GM23248 (cell line): Measurements from ENCODE around the gene GPD2. TPM values are rescaled to one million over a fixed set of nuclear protein-coding genes. Genes with fewer than 3 reads are reported as not detected.

Experiments
- DNase-seq: peaks from one replicate; pipeline ENCODE4 v3.0.0-alpha.2; 2015
- H2AFZ ChIP-seq: fragments of 200-600 bp; sonication (generic); 2 replicates; pipeline ENCODE4 v1.6.1; 2016; ENCODE audit warnings: antibody characterized with exemption
- H3F3A ChIP-seq: fragments of 200-600 bp; sonication (generic); 2 replicates; pipeline ENCODE4 v1.6.1; 2016; ENCODE audit warnings: mild to moderate bottlenecking, antibody characterized with exemption, mixed run types; ENCODE audit not compliant: insufficient read depth
- H3K27ac ChIP-seq: fragments of 200-600 bp; sonication (generic); 2 replicates; pipeline ENCODE4 v1.5.1; 2016; ENCODE audit warnings: mild to moderate bottlenecking
- H3K27me3 ChIP-seq: fragments of 200-600 bp; sonication (generic); replicated peaks from 2 replicates; pipeline ENCODE4 v1.6.1; 2016; ENCODE audit warnings: mild to moderate bottlenecking; ENCODE audit not compliant: insufficient read depth
- H3K36me3 ChIP-seq: fragments of 200-600 bp; sonication (generic); 2 replicates; pipeline ENCODE4 v1.6.1; 2016; ENCODE audit warnings: low read depth, mild to moderate bottlenecking
- H3K4me1 ChIP-seq: fragments of 200-600 bp; sonication (generic); 2 replicates; pipeline ENCODE4 v1.6.1; 2016; ENCODE audit warnings: mild to moderate bottlenecking; ENCODE audit not compliant: insufficient read depth
- H3K4me2 ChIP-seq: fragments of 200-600 bp; sonication (generic); one replicate; pipeline ENCODE4 v1.6.1; 2016; ENCODE audit warnings: mild to moderate bottlenecking; ENCODE audit not compliant: unreplicated experiment
- H3K4me3 ChIP-seq: fragments of 200-600 bp; sonication (generic); 2 replicates; pipeline ENCODE4 v1.5.1; 2016; ENCODE audit warnings: mild to moderate bottlenecking
- H3K79me2 ChIP-seq: fragments of 200-600 bp; sonication (generic); 2 replicates; pipeline ENCODE4 v1.6.1; 2016; ENCODE audit warnings: mild to moderate bottlenecking; ENCODE audit not compliant: insufficient read depth
- H3K9ac ChIP-seq: fragments of 200-600 bp; sonication (generic); 2 replicates; pipeline ENCODE4 v1.6.1; 2016; ENCODE audit warnings: mild to moderate bottlenecking
- H3K9me2 ChIP-seq: fragments of 200-600 bp; sonication (generic); 2 replicates; pipeline ENCODE4 v1.6.1; 2016; ENCODE audit warnings: mixed run types, mild to moderate bottlenecking, moderate library complexity; ENCODE audit not compliant: insufficient read depth
- H3K9me3 ChIP-seq: fragments of 200-600 bp; sonication (generic); one replicate; pipeline ENCODE4 v1.6.1; 2017; ENCODE audit warnings: low read depth
- H4K20me1 ChIP-seq: fragments of 200-600 bp; sonication (generic); 2 replicates; pipeline ENCODE4 v1.6.0; 2016; ENCODE audit not compliant: insufficient read depth
- EZH2 ChIP-seq: fragments of 200-600 bp; sonication (generic); IDR thresholded peaks from 2 replicates; pipeline ENCODE4 v1.6.1; 2018; ENCODE audit warnings: antibody characterized with exemption, mild to moderate bottlenecking; ENCODE audit not compliant: insufficient read depth, poor library complexity, severe bottlenecking
- EZH2phosphoT487 ChIP-seq: fragments of 200-600 bp; sonication (generic); IDR thresholded peaks from 2 replicates; pipeline ENCODE4 v1.6.1; 2018; ENCODE audit warnings: antibody characterized with exemption, moderate library complexity, mild to moderate bottlenecking, low read depth; ENCODE audit not compliant: insufficient read depth
- WGBS, 2 experiments: methylation state at CpG; one replicate each; pipeline ENCODE4 v1.1.6; 2015 to 2017; ENCODE audit warnings: low lambda C conversion rate in 2 of 2, low coverage in 1 of 2; ENCODE audit errors: missing lambda C conversion rate in 2 of 2; 5-methylcytosine and 5-hydroxymethylcytosine counted together
- in situ Hi-C: fragments of 300-500 bp; cut with MboI; formaldehyde crosslinking; loops from 2 replicates; pipeline ENCODE4 v1.15.0; 2020
- polyA plus RNA-seq: library from polyadenylated mRNA; unstranded; fragments of >200 nt; fragmentation: Nextera tagmentation; extraction: Ambion mirVana; gene quantifications from 2 replicates; pipeline ENCODE4 v1.2.1, GENCODE V29; 2016
- total RNA-seq: library from RNA; depleted of rRNA; stranded (reverse); fragments of >200 nt; shearing (Covaris generic); gene quantifications from 2 replicates; pipeline ENCODE4 v1.2.3, GENCODE V29; 2014

Gene GPD2
- total and polyA plus RNA-seq, 2 experiments from 2014 or later: 16.1 to 37.7 TPM

DNA sequence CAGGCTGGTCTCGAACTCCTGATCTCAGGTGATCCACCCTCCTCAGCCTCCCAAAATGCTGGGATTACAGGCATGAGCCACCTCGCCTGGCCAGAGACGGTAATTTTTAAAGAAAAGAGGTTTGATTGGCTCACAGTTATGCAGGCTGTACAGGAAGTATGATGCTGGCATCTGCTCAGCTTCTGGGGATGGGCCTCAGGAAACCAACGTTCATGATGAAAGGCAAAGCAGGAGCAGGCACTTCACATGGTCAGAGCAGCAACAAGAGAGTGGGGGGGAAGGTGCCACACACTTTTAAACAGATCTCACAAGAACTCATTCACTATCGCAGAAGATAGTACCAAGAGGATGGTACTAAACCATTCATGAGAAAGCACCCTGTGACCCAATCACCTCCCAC is 38.0 kb upstream of the GPD2 start:
- no peaks in the 10 kb centered on the region for H3K9me3 ChIP-seq
- no peak for DNase-seq
- H3K27ac ChIP-seq: no peak overlapping the region
- peaks cover 21% of the 10 kb centered on the region for H3F3A ChIP-seq
- in situ Hi-C loops: no loop called here
- 75 to 79% methylated on average over 5 of the region's 5 CpGs for WGBS, 2 experiments
- no peaks in the 10 kb centered on the region for H3K9me2 ChIP-seq
- TF ChIP-seq EZH2phosphoT487 (no peak), EZH2 (no peak)
- no peak overlapping the region for H3K4me3 ChIP-seq
- no peaks in the 10 kb centered on the region for H3K79me2 ChIP-seq
- H3K4me2 ChIP-seq: no peak overlapping the region
- no peaks in the 10 kb centered on the region for H3K4me1 ChIP-seq
- H3K9ac ChIP-seq: no peak overlapping the region
- H3K36me3 ChIP-seq: no peaks in the 10 kb centered on the region
- no peak overlapping the region for H2AFZ ChIP-seq
- no peaks in the 10 kb centered on the region for H4K20me1 ChIP-seq
- H3K27me3 ChIP-seq: no peaks in the 10 kb centered on the region

- in situ Hi-C loops: no loop called here
- no peaks in the 10 kb centered on the region for H4K20me1 ChIP-seq
- H3K4me1 ChIP-seq: no peaks in the 10 kb centered on the region
- H3K9ac ChIP-seq: peak overlapping the region; percentile 82
- H3K4me2 ChIP-seq: peak overlapping the region; percentile 96
- H3K9me3 ChIP-seq: no peaks in the 10 kb centered on the region
- peak overlapping the region; percentile 97 for H3K4me3 ChIP-seq
- no peaks in the 10 kb centered on the region for H3K36me3 ChIP-seq
- H3F3A ChIP-seq: peaks cover 21% of the 10 kb centered on the region
- TF ChIP-seq EZH2phosphoT487: no peak
- no peak for TF ChIP-seq EZH2
- H2AFZ ChIP-seq: peak overlapping the region; percentile 88
- H3K9me2 ChIP-seq: no peaks in the 10 kb centered on the region
- H3K79me2 ChIP-seq: no peaks in the 10 kb centered on the region
- peak; percentile 59 for DNase-seq
- H3K27me3 ChIP-seq: no peaks in the 10 kb centered on the region
- H3K27ac ChIP-seq: peak overlapping the region; percentile 84; the same call in 1 of the 2 replicates
- 60 to 64% methylated on average over 10 of the region's 10 CpGs for WGBS, 2 experiments
Measured at GRCh38 chr2:156399224-156399949, 36.8 kb upstream of the GPD2 start.

- peak; percentile 91 for DNase-seq
- Histone ChIP-seq H3K4me1 (no peaks in the 10 kb centered on the region), H3K79me2 (no peaks in the 10 kb centered on the region), H3F3A (peaks cover 21% of the 10 kb centered on the region), H3K9me2 (no peaks in the 10 kb centered on the region), H3K36me3 (no peaks in the 10 kb centered on the region), H3K9me3 (no peaks in the 10 kb centered on the region), H3K9ac (peak overlapping the region; percentile 82), H3K27me3 (no peaks in the 10 kb centered on the region), H2AFZ (peak overlapping the region; percentile 88), H3K27ac (peak overlapping the region; percentile 84), H4K20me1 (no peaks in the 10 kb centered on the region), H3K4me3 (peak overlapping the region; percentile 97), H3K4me2 (peak overlapping the region; percentile 96)
- in situ Hi-C loops: no loop called here
- 1 to 2% methylated on average over 34 to 35 of the region's 36 CpGs for WGBS, 2 experiments
- TF ChIP-seq EZH2phosphoT487 (no peak), EZH2 (no peak)
Measured at GRCh38 chr2:156399950-156400705, 36.1 kb upstream of the GPD2 start.

DNA sequence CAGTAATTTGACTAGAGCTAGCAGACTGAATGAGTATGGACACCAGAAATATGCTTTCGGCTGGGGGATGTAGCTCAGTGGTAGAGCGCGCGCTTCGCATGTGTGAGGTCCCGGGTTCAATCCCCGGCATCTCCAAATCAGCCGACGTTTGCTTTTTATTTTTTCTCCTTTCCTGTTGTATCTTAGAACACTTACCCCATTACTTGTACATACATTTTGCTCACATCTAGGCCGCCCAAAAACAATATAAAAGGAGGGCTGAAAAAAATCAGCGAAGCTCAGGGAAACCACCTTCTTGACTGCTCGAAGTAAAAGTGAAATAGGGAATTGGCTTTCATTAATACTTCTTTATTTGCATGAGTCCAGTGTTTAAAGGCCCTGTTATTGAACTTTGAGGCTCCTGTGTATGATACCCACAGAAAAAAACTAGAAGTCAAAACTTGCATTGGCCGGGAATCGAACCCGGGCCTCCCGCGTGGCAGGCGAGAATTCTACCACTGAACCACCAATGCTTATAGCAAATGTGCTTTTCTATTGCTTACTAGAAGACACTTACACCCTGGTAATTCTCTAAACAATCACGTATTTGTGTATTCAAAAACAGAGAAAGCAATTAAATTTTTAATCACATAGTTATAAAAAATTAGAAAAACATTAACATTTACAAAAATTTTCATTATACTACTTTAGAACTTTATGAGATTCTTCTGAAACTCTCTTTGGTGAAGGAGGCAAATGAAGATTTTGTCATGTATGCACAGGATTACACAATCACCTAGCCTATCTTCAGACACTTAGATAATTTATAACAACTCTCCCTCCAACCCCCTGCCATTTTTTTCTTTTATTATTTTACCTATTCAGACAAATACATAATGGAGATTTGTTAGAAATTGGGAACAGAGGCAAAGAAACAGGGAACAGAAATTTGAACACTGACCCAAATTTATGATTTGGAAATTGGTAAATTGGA is 35.2 kb upstream of the GPD2 start:
- in situ Hi-C loops: no loop called here
- H3K36me3 ChIP-seq: no peaks in the 10 kb centered on the region
- no peaks in the 10 kb centered on the region for H3K27me3 ChIP-seq
- H3K4me1 ChIP-seq: no peaks in the 10 kb centered on the region
- H3K4me3 ChIP-seq: peak overlapping the region; percentile 97
- WGBS, 2 experiments: 0 to 1% methylated on average over 19 of the region's 19 CpGs
- no peaks in the 10 kb centered on the region for H3K9me2 ChIP-seq
- TF ChIP-seq EZH2 (no peak), EZH2phosphoT487 (no peak)
- peak overlapping the region; percentile 84 for H3K27ac ChIP-seq
- no peaks in the 10 kb centered on the region for H3K79me2 ChIP-seq
- H3K9ac ChIP-seq: peak overlapping the region; percentile 82
- peak overlapping the region; percentile 88 for H2AFZ ChIP-seq
- H4K20me1 ChIP-seq: no peaks in the 10 kb centered on the region
- peak overlapping the region; percentile 96 for H3K4me2 ChIP-seq
- peaks cover 21% of the 10 kb centered on the region for H3F3A ChIP-seq
- H3K9me3 ChIP-seq: no peaks in the 10 kb centered on the region
- DNase-seq: peak; percentile 85
